T47D (cell line): ENCODE measurements around the gene IL20.

Experiments
- DNase-seq, 2 experiments: peaks; one replicate each; pipeline versions ENCODE4 v3.0.0 to v3.0.0-alpha.2; 2011 to 2012; ENCODE audit warnings: low read depth in 1 of 2, low spot score in 1 of 2
- JUND ChIP-seq: IDR thresholded peaks from 2 replicates; pipeline ENCODE4 v1.6.1; 2012; ENCODE audit warnings: low read depth
- in situ Hi-C: cut with HindIII; loops from 2 replicates; pipeline ENCODE4 v1.10.0; 2016; ENCODE audit warnings: low sequenced_read_pairs, low pct_unique_long_range_greater_than_20kb

IL20 gene, protein sequence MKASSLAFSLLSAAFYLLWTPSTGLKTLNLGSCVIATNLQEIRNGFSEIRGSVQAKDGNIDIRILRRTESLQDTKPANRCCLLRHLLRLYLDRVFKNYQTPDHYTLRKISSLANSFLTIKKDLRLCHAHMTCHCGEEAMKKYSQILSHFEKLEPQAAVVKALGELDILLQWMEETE

DNA sequence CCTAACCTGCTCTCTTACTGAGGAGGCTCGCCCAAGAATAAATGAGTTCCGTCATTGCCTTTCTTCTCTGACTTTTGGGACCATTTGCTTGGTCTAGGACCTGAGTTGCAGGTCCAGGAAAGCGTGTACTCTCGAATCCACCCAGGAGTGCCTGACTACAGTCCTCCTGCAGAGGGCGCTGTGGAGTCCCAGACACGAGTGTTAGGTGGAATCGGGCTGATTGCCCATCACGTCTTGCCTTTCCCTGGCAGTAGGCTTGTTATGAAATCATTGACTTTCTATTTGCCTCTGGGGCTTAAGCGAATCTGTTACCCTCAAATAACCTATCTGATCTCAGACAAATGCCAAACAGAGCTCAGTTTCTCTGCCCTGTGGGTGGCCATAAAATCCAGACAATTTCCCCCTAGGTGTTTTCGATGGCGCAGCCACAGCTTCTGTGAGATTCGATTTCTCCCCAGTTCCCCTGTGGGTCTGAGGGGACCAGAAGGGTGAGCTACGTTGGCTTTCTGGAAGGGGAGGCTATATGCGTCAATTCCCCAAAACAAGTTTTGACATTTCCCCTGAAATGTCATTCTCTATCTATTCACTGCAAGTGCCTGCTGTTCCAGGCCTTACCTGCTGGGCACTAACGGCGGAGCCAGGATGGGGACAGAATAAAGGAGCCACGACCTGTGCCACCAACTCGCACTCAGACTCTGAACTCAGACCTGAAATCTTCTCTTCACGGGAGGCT is at the start of gene IL20:
IL20 (plus strand) TSS at position 685 of the 733 bp plus-strand sequence. CDS start 230 bp downstream, outside the sequence.
- in situ Hi-C loops = no loop called here
- peak; percentile 26 to 92 for DNase-seq
- TF ChIP-seq JUND = no peak

DNA sequence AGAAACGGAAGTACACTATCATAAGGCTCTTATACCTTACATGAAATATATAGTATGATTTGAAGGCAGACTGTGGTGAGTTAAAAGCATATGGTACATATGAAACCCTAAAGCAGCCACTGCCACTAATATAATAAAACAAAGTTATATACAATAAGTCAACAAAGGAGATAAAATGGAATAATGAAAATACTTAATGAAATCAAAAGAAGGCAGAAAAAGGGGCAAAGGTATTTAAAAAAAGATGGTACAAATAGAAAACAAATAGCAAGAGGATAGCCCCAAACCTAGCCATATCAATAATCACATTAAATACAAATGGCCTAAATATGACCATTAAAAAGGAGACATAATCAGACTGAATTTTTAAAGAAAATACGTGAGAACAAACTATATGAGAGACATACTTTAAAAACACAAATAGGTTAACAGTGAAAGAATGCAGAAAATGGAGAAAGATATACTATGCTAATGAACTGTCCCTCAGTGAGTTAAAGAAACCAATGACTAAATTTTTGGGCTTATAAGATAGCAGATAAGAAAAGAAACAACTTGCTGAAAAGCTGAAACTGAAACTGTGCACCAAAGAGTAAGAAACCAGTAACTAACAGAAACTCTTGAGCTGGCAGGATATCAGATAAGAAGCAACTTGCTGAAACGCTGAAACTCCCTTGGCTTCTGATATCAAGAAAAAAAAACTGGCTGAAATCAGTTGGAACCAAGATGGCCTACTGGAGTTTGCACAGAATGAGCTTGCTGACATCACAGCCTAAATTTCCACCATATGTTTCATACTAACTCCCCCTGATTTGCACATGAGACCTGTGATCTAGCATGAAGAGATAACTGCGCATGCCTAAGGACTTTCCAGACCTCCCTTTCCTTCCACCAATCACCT is 48.8 kb upstream of the IL20 start:
- no peak for DNase-seq
- in situ Hi-C loops = no loop called here
- no peak for TF ChIP-seq JUND

DNA sequence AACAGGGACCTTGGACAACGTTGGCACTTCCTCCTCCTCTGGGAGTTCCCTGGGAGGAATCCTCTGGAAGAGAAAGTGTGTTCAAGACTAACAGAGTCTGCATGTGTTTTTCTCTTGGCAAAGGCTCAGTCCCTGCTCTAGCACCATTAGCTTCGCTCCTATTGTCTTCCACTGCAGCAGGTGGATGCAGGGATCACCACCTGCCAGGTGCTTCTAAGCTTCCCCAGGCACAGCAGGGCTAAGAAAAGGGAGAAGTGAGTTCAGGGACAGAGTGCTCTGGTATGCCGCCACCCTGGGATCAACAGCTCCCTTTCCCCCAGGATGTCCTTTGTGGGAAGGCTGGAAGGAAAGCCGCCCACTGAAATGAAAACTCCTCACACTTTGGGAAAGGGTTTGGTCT is 43.9 kb upstream of the IL20 start:
- no peak for DNase-seq
- TF ChIP-seq JUND = no peak
- in situ Hi-C loops = no loop called here

DNA sequence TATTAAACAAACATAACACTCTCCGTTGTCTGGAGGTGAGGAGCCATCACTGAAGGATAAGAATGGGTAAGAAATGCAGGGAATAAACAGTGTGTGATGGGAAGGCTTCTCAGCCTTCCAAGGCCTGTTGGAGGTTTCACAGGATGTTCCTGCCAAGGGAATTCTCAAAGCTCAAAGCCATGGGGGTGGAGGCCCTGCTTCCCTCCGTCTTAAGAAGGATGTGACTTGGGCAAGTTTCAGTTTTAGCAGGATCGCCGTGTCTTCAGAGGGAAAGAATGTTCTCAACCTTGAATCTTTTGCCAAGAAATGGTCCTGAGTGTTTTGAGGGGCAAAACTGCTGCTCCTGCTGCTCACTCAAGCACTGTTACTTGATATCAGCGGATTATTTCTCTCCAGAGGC is 41.7 kb upstream of the IL20 start:
- no peak for DNase-seq
- TF ChIP-seq JUND = no peak
- in situ Hi-C loops = no loop called here

DNA sequence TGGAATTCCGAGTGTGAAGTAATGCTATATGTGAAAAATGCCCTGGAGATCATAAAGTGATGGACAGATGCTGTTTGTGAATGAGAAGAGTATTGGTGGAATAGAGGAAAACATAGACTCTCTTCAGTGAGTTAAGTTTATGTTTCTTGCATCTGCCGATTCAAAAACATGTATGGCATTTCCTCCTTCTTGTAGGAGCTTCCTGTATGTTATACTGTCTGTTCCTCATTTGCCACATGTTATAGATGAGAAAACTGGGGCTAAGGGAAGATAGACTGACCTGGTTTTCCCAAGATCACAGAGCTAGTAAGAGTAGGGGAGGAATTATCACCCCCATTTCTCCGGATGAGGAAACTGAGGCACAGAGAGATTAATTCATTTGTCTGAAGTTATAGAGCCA is 41.1 kb upstream of the IL20 start:
- TF ChIP-seq JUND = no peak
- in situ Hi-C loops = no loop called here
- no peak for DNase-seq

DNA sequence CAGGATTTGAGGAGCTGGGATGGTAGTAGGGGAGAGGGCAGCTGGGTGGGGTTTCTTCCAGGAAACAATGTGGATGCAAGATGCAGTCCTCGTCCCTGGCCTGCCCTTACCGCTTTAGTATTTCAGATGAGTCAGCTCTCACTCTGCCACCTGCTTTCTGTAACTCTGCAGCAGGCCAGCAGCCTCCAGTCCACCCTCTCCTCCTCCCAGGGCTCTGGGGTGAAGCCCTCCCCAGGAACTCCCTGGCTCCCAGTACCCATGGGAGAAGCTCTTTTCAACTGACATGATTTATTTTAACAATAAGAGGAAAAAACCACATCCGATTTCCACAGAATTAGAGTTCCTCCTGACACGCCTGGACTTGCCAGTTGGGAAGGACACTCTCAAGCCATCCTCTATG is 39.0 kb upstream of the IL20 start:
- TF ChIP-seq JUND = no peak
- in situ Hi-C loops = no loop called here
- no peak for DNase-seq

DNA sequence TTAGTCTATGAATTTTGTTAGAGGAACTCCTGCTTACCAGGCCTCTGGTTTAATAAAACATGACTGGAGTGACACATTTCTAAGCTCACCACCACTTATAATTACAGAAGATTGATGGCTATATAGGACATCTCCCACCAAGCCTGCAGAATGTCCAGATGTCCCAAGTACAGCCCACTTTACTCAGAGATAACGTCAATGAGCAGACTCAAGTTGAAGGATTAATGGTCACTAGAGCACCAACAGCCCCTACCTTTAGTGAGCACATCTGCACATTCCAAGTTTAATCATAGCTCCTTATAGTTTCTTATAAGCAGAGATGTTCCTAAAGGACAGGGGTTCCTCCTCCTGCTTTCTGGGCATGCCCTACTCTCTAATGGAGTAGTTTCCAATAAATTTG is 37.4 kb upstream of the IL20 start:
- in situ Hi-C loops = no loop called here

DNA sequence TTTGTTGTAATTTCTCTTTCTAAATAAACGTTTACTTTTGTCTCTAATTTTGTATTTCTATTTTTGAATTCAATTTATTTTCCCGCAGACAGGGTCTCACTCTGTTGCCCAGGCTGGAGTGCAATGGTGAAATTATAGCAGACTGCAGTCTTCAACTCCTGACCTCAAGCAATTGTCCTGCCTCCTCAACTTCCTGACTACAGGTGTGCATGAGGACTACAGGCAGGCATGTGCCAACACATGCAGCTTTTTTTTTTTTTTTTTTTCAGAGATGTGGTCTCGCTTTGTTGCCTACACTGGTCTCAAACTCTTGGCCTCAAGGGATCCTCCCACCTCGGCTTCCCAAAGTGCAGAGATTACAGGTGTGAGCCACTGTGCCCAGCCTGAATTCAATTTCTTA is 36.7 kb upstream of the IL20 start:
- in situ Hi-C loops = no loop called here
- DNase-seq = no peak
- no peak for TF ChIP-seq JUND

More for the DNA sequence above, 37.4 kb upstream of the IL20 start:
- no peak for DNase-seq
- TF ChIP-seq JUND = no peak

DNA sequence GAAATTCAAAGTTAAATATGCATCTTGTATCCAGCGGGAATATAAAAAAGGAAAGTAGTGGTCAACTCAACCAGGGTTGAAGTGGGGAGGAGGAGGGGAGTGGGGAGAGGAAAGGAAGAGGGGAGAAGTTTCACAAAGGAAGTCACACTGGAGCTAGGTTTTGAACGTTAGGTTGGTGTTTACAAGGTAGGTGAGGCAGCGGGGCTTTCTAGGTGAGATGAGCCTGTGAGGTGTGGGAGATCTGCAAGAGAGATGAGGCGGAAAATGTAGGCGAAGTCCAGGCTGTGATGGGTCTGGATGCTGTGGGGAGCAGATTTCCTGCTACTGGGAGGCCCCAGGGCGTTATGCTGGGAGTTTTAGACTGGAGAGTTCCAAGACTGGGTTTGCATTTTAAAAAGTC is 36.1 kb upstream of the IL20 start:
- no peak for DNase-seq
- in situ Hi-C loops = no loop called here

DNA sequence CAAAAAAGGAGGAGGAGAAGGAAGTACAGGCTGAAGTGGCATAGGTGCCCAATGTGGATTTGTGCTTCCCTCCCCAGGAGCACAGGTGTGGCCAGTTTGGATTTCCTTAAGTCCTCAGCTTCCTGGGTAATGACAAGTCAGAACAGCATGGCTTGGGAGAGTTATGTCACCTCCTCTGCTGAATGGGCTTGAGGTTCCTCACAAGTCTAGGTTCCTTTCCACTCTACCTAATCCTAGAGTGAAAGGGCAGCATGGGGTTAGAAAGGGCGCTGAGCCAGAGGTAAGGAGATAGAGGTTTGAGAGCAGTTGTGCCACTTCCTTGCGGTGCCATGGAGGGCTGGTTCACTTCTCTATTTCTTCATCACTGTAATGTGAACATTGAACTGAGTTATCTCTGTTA is 35.5 kb upstream of the IL20 start:
- DNase-seq = no peak
- in situ Hi-C loops = no loop called here
- no peak for TF ChIP-seq JUND

More for the DNA sequence above, 36.1 kb upstream of the IL20 start:
- no peak for TF ChIP-seq JUND

DNA sequence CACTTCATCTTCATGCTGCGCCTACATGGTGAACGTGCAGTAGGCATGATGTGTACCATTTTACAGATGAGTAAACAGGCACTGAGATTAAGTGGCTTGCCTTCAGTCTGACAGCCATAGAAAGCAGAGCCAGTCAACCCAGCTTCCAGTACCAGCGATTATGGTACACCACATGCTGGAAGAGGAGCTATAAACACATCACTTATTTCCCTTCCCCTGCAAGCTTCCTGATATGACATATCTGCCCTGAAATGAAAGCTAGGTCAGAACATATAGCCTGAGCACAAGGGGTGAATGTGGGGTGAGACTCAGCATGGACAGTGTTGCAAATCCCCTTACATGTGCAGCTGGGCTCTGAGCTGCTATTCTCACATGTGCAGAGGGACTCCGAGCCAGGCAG is 33.8 kb upstream of the IL20 start:
- no peak for TF ChIP-seq JUND
- no peak for DNase-seq
- in situ Hi-C loops = no loop called here

DNA sequence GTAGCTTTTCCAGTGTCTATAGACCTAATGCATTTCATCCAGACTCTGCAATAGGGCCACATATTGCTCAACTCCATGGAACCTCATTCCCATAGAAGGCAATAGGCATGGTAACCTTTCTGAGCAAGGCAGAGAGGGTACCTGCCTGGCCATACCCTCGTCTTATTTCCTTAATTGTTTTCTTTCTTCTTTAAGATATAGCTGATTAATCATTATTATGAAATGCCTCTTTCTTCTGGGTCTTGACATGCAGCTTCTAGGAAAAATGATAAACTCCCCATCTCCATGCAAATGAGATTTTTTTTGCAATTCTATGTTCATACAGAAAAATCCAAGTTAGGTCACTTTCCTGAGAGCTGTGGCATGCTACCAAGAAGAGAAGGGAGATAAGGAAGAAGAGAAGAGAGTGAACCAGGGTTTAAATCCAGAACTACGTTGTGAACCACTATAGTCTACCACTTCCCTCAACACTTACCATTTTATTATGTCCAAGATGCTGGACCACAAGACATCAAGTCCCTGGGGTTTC is 33.0 kb upstream of the IL20 start:
- in situ Hi-C loops = no loop called here
- no peak for DNase-seq
- TF ChIP-seq JUND = no peak
